BLaER1 treated with 17β-estradiol and CSF1 and Interleukin-3, amounts not matched to agents 10 nM and 100 nM (cell line): Measurements from ENCODE around the gene PHOSPHO1.
"Not testable (repeated sequence)": the region's sequence is repeated elsewhere in the genome, so short reads cannot be mapped to it uniquely, and the experiment has no call there.

Experiments
- H3K27ac ChIP-seq, 11 experiments: shearing (Covaris generic); formaldehyde crosslinking; 2 replicates each; pipeline ENCODE4 v1.8.1; 2022
- H3K27me3 ChIP-seq, 11 experiments: shearing (Covaris generic); formaldehyde crosslinking; 2 replicates each; pipeline ENCODE4 v1.8.1; 2022
- H3K36me3 ChIP-seq, 11 experiments: shearing (Covaris generic); formaldehyde crosslinking; 2 replicates each; pipeline ENCODE4 v1.8.1; 2022
- H3K4me1 ChIP-seq, 10 experiments: shearing (Covaris generic); formaldehyde crosslinking; 2 replicates each; pipeline ENCODE4 v1.8.1; 2022
- H3K4me2 ChIP-seq, 11 experiments: shearing (Covaris generic); formaldehyde crosslinking; 2 replicates each; pipeline ENCODE4 v1.8.1; 2022
- H3K4me3 ChIP-seq, 10 experiments: shearing (Covaris generic); formaldehyde crosslinking; 2 replicates each; pipeline ENCODE4 v1.8.1; 2022
- H3K9ac ChIP-seq, 11 experiments: shearing (Covaris generic); formaldehyde crosslinking; 2 replicates each; pipeline ENCODE4 v1.8.1; 2022
- H3K9me3 ChIP-seq, 11 experiments: shearing (Covaris generic); formaldehyde crosslinking; replicated peaks in 1 of 11; 2 replicates each; pipeline ENCODE4 v1.8.1; 2022
- H4K20me1 ChIP-seq, 11 experiments: shearing (Covaris generic); formaldehyde crosslinking; 2 replicates each; pipeline ENCODE4 v1.8.1; 2022
- Cebpa-rat ChIP-seq, 11 experiments: shearing (Covaris generic); IDR thresholded peaks; 2 replicates each; pipeline ENCODE4 v1.8.1; 2022

PHOSPHO1 gene, protein sequence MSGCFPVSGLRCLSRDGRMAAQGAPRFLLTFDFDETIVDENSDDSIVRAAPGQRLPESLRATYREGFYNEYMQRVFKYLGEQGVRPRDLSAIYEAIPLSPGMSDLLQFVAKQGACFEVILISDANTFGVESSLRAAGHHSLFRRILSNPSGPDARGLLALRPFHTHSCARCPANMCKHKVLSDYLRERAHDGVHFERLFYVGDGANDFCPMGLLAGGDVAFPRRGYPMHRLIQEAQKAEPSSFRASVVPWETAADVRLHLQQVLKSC

GRCh38 chr17:49230636-49231562 is at the start of gene PHOSPHO1:
TSS of gene PHOSPHO1 (minus strand) at chr17:49230787. CDS start at chr17:49226691, 4,096 bp downstream.
- Histone ChIP-seq H3K9me3 (no peaks in the 10 kb centered on the region), H3K27me3 (peaks cover 37 to 50% (median 49%) of the 10 kb centered on the region in 11 experiments), H3K4me3 (peak within 1 kb of the TSS; percentile 56 to 71 (median 62)), H3K27ac (no peak within 1 kb of the TSS), H4K20me1 (peaks cover 0 to 23% (median 0%) of the 10 kb centered on the region in 11 experiments; a peak in 4 of 22 replicates), H3K4me2 (peak within 1 kb of the TSS; percentile 83 to 99 (median 97)), H3K9ac (peak within 1 kb of the TSS; percentile 7 to 71 (median 63); a peak in 20 of 22 replicates), H3K4me1 (peaks cover 13 to 45% (median 33%) of the 10 kb centered on the region in 10 experiments), H3K36me3 (no peaks in the 10 kb centered on the region)
- TF ChIP-seq Cebpa-rat (IDR thresholded peaks at IDR 0.05) = no peak

GRCh38 chr17:49280061-49280460 is 49.5 kb upstream of the PHOSPHO1 start:
- Histone ChIP-seq H3K27me3 (no peaks in the 10 kb centered on the region), H3K9ac (no peak overlapping the region), H3K36me3 (no peaks in the 10 kb centered on the region), H3K4me1 (peaks cover 0 to 4% (median 0%) of the 10 kb centered on the region in 10 experiments; a peak in 1 of 20 replicates), H3K27ac (no peak overlapping the region), H3K4me2 (no peak overlapping the region), H3K9me3 (peaks cover 0 to 9% (median 0%) of the 10 kb centered on the region in 11 experiments; a peak in 4 of 22 replicates), H3K4me3 (no peak overlapping the region), H4K20me1 (no peaks in the 10 kb centered on the region)
- no peak for TF ChIP-seq Cebpa-rat (IDR thresholded peaks at IDR 0.05)

DNA sequence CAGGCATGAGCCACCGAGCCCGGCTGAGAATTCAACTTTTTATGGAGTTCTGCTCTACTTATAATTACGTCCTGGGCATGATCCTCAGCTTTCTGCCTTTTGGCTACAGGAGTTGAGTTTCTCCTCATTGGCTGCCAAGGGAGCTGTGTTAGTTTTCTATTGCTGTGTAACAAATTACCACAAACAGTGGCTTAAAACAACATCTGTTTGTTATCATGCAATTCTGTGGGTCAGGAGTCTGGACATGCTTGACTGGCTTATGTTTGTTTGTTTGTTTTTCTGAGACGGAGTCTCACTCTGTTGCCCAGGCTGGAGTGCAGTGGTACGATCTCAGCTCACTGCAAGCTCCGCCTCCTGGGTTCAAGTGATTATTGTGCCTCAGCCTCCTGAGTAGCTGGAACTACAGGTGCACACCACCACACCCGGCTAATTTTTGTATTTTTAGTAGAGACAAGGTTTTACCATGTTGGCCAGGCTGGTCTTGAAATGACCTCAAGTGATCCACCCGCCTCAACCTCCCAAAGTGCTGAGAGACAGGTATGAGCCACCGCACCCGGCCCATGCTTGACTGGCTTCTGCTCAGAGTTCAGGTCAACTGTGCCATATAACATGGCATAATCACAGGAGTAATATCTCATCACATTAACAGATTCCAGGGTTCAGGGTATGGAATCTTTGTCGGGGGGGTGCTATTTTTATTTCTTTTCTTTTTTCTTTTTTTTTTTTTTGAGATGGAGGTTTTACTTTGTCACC is 48.9 kb upstream of the PHOSPHO1 start:
- not testable (repeated sequence) for H3K9ac ChIP-seq, H3K36me3 ChIP-seq, H3K4me1 ChIP-seq, H3K27ac ChIP-seq, H3K4me2 ChIP-seq, H3K4me3 ChIP-seq, H3K27me3 ChIP-seq, H3K9me3 ChIP-seq, H4K20me1 ChIP-seq

DNA sequence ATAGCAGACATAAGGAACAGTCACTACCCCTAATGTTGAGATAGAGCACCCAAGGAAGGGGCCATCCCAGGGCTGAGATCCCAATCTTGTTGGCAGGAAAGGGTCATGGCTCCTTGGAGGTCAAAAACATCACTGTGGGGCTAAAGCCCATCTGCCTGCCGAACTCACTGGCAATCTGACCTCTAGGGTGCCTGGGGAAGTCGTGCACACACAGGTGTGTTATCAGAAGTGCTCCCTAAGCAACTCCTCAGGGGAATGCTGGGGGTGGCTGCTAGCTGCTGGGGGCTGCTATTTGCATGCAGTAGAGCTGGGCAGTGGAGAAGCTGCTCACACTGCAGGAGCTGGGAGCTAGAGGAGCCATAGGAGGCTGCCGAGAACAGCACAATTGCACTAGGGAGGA is 47.5 kb upstream of the PHOSPHO1 start:
- H3K27ac ChIP-seq = no peak overlapping the region
- peaks cover 0 to 4% (median 0%) of the 10 kb centered on the region in 10 experiments; a peak in 1 of 20 replicates for H3K4me1 ChIP-seq
- H3K4me2 ChIP-seq = no peak overlapping the region; a peak in 1 of 22 replicates
- no peaks in the 10 kb centered on the region for H3K27me3 ChIP-seq
- H3K9ac ChIP-seq = no peak overlapping the region
- H3K9me3 ChIP-seq = peaks cover 0 to 9% (median 0%) of the 10 kb centered on the region in 11 experiments; a peak in 4 of 22 replicates
- no peaks in the 10 kb centered on the region for H3K36me3 ChIP-seq
- no peaks in the 10 kb centered on the region for H4K20me1 ChIP-seq
- H3K4me3 ChIP-seq = no peak overlapping the region
- no peak for TF ChIP-seq Cebpa-rat (IDR thresholded peaks at IDR 0.05)

DNA sequence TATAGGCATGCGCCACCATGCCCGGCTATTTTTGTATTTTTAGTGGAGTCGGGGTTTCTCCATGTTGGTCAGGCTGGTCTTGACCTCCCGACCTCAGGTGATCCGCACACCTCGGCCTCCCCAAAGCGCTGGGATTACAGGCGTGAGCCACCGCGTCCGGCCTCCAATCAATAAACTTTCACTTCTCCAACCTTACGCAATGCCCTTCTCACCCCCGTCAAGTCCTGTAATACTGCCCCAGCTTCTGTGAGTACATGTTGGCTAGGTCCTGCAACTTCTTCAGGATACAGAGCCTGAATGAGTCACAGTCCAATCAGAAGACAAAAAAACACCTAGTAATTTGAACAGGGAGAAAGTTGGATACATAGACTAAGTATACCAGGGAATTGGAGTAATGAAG is 47.1 kb upstream of the PHOSPHO1 start:
- H3K4me3 ChIP-seq = no peak overlapping the region
- no peak; a peak in 1 of 22 replicates for TF ChIP-seq Cebpa-rat (IDR thresholded peaks at IDR 0.05)
- H3K27me3 ChIP-seq = no peaks in the 10 kb centered on the region
- H3K9me3 ChIP-seq = peaks cover 0 to 9% (median 0%) of the 10 kb centered on the region in 11 experiments; a peak in 4 of 22 replicates
- peaks cover 0 to 4% (median 0%) of the 10 kb centered on the region in 10 experiments; a peak in 1 of 20 replicates for H3K4me1 ChIP-seq
- H3K36me3 ChIP-seq = no peaks in the 10 kb centered on the region
- H3K4me2 ChIP-seq = no peak overlapping the region; a peak in 1 of 22 replicates
- H3K27ac ChIP-seq = no peak overlapping the region
- H4K20me1 ChIP-seq = no peaks in the 10 kb centered on the region
- no peak overlapping the region for H3K9ac ChIP-seq

GRCh38 chr17:49275981-49276380 is 45.4 kb upstream of the PHOSPHO1 start:
- not testable (repeated sequence) for H3K9ac ChIP-seq

DNA sequence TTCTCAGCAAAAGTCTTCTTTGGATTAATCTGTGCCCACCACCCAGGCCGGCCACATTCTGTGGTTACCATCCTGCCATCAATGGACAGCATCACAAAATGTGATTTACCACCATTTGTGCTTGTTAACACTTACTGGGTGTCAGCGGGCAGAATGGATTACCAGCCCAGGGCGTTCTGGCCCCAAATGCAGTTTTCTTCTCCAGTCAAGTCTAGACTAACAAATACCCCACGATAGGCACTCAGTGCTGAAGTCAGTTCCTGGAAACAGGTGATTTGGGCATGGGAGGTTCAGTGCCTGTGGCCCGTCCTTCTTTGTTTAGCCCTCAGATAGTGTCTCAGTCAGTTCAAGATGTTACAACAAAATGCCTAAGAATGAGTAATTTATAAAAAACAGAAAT is 38.8 kb upstream of the PHOSPHO1 start:
- no peak overlapping the region for H3K9ac ChIP-seq
- no peaks in the 10 kb centered on the region for H4K20me1 ChIP-seq
- no peaks in the 10 kb centered on the region for H3K36me3 ChIP-seq
- H3K4me2 ChIP-seq = no peak overlapping the region
- H3K4me3 ChIP-seq = no peak overlapping the region
- TF ChIP-seq Cebpa-rat (IDR thresholded peaks at IDR 0.05) = no peak
- peaks cover 0 to 9% (median 4%) of the 10 kb centered on the region in 10 experiments; a peak in 9 of 20 replicates for H3K4me1 ChIP-seq
- H3K9me3 ChIP-seq = no peaks in the 10 kb centered on the region
- H3K27ac ChIP-seq = no peak overlapping the region
- no peaks in the 10 kb centered on the region for H3K27me3 ChIP-seq

More at GRCh38 chr17:49275981-49276380, 45.4 kb upstream of the PHOSPHO1 start:
- not testable (repeated sequence) for H3K27ac ChIP-seq, H3K4me3 ChIP-seq, H3K27me3 ChIP-seq, H3K4me2 ChIP-seq, H3K9me3 ChIP-seq, H3K36me3 ChIP-seq, H3K4me1 ChIP-seq, H4K20me1 ChIP-seq

- no peaks in the 10 kb centered on the region for H3K27me3 ChIP-seq
- no peaks in the 10 kb centered on the region for H4K20me1 ChIP-seq
- H3K4me1 ChIP-seq = peaks cover 0 to 9% (median 4%) of the 10 kb centered on the region in 10 experiments; a peak in 9 of 20 replicates
- H3K9ac ChIP-seq = no peak overlapping the region
- H3K27ac ChIP-seq = no peak overlapping the region
- no peak for TF ChIP-seq Cebpa-rat (IDR thresholded peaks at IDR 0.05)
- H3K4me2 ChIP-seq = no peak overlapping the region
- H3K36me3 ChIP-seq = no peaks in the 10 kb centered on the region
- H3K9me3 ChIP-seq = no peaks in the 10 kb centered on the region
- no peak overlapping the region for H3K4me3 ChIP-seq
Measured at GRCh38 chr17:49267912-49268311, 37.3 kb upstream of the PHOSPHO1 start.

GRCh38 chr17:49266233-49266632 is 35.6 kb upstream of the PHOSPHO1 start:
- Histone ChIP-seq H3K9ac (no peak overlapping the region), H4K20me1 (no peaks in the 10 kb centered on the region), H3K36me3 (no peaks in the 10 kb centered on the region), H3K9me3 (no peaks in the 10 kb centered on the region), H3K4me3 (no peak overlapping the region), H3K4me2 (no peak overlapping the region), H3K27me3 (peaks cover 0 to 3% (median under 1%) of the 10 kb centered on the region in 11 experiments; a peak in 7 of 22 replicates), H3K4me1 (peaks cover 0 to 9% (median 5%) of the 10 kb centered on the region in 10 experiments; a peak in 12 of 20 replicates), H3K27ac (no peak overlapping the region)
- no peak for TF ChIP-seq Cebpa-rat (IDR thresholded peaks at IDR 0.05)

GRCh38 chr17:49261540-49261939 is 31.0 kb upstream of the PHOSPHO1 start:
- not testable (repeated sequence) for H3K9me3 ChIP-seq, H3K36me3 ChIP-seq, H3K27ac ChIP-seq, H3K4me3 ChIP-seq, H3K9ac ChIP-seq, H4K20me1 ChIP-seq
- Histone ChIP-seq H3K4me2 (peak overlapping the region in 5 of 11 experiments; percentile 86 to 96 (median 89); a peak in 5 of 22 replicates), H3K4me1 (peaks cover 0 to 35% (median 26%) of the 10 kb centered on the region in 10 experiments; a peak in 18 of 20 replicates), H3K27me3 (peaks cover 0 to 20% (median 16%) of the 10 kb centered on the region in 11 experiments; a peak in 11 of 22 replicates)
